HEK293T (cell line): ENCODE measurements around the gene PATL2.

Experiments used
- BHLHE40 ChIP-seq: fragments of 450-650 bp; IDR thresholded peaks from 2 replicates; pipeline ENCODE4 v1.6.1; 2016; ENCODE audit warnings: mild to moderate bottlenecking, moderate library complexity, borderline replicate concordance
- ELF4 ChIP-seq: fragments of 450-650 bp; IDR thresholded peaks from 2 replicates; pipeline ENCODE4 v1.6.1; 2017; ENCODE audit warnings: antibody characterized with exemption
- FOXA1 ChIP-seq: fragments of 450-650 bp; IDR thresholded peaks from 2 replicates; pipeline ENCODE4 v1.6.1; 2016; ENCODE audit warnings: mild to moderate bottlenecking
- FOXM1 ChIP-seq: fragments of 450-650 bp; IDR thresholded peaks from 2 replicates; pipeline ENCODE4 v1.6.1; 2017; ENCODE audit warnings: mild to moderate bottlenecking, borderline replicate concordance
- HDGF ChIP-seq: fragments of 450-650 bp; IDR thresholded peaks from 2 replicates; pipeline ENCODE4 v1.6.1; 2017; ENCODE audit warnings: antibody characterized with exemption, borderline replicate concordance
- L3MBTL2 ChIP-seq: fragments of 450-650 bp; conservative IDR thresholded peaks from 2 replicates; pipeline ENCODE4 v1.6.1; 2016; ENCODE audit warnings: mild to moderate bottlenecking
- SP1 ChIP-seq: fragments of 450-650 bp; IDR thresholded peaks from 2 replicates; pipeline ENCODE4 v1.6.1; 2017
- TARDBP ChIP-seq: fragments of 450-650 bp; IDR thresholded peaks from 2 replicates; pipeline ENCODE4 v1.6.1; 2016
- ZNF384 ChIP-seq: fragments of 450-650 bp; IDR thresholded peaks from 2 replicates; pipeline ENCODE4 v1.6.1; 2016

- TF ChIP-seq ELF4 (no peak), TARDBP (no peak), ZNF384 (no peak), FOXM1 (no peak), SP1 (no peak), BHLHE40 (no peak), FOXA1 (no peak), L3MBTL2 (no peak), HDGF (no peak)
These were observed 54.8 kb downstream of the PATL2 start for GRCh38 chr15:44656298-44656697.
